Measurements from ENCODE around the gene MGAT4A. TPM values are rescaled to one million over a fixed set of nuclear protein-coding genes. Genes with fewer than 3 reads are reported as not detected.

MGAT4A gene
- total and polyA plus RNA-seq, 2 of the 13 experiments (the other 11 are each of a cell fraction or from before 2014, with no cell fraction given) = 47.2 to 90.9 TPM

DNA sequence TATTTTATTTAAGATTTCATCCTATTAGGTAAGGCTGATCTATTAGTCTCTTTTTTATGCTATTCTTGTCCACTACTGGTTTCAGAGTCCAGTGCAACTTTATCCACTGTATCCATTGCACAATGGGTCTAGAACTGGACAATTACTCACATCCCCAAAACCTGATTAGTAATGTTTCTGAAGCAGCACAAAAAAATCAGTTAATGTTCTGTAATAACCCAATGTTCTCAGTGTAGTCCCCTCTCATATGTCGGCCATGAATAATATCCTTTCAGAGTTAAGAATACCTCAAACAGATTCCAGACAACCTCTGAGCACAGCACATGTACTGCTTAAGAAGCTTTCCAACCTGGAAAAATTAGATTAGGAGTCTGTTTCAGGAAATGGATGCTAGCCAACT lies 29.7 kb downstream of the MGAT4A start:
- H3K79me2 ChIP-seq (ENCODE audit: insufficient read depth, low read length) = peaks cover 88% of the 10 kb centered on the region
- ATAC-seq (no peak), DNase-seq (ENCODE audit: low spot score) (no peak), FAIRE-seq (no peak)
- H3K4me2 ChIP-seq (ENCODE audit: low read depth, low read length) = peak overlapping the region; percentile 86
- H2AFZ ChIP-seq (ENCODE audit: low read length) = no peak overlapping the region
- POLR2A ChIA-PET = interaction anchor here (0.7 to 2.0 kb wide), 7 partner anchors 11 to 99 kb away, joined by 3 to 31 read pairs (median 17); partner anchors contain the start of gene MGAT4A
- WGBS (ENCODE audit: low lambda C conversion rate) = 100% methylated on average over 1 of the region's 1 CpG
- H3K9me3 ChIP-seq (ENCODE audit: low read length) = no peaks in the 10 kb centered on the region
- CTCF ChIA-PET (ENCODE audit: low intra/inter-chr PET ratio, low total read pairs) = no interaction called here
- intact Hi-C loops (cut with micrococcal nuclease; ENCODE audit: unreplicated experiment) = loop anchor here (10.0 kb wide), 1 partner anchor 56 kb away; no protein-coding TSS in a partner anchor
- H3K27me3 ChIP-seq (ENCODE audit: control insufficient read depth in 1 of 2, insufficient read depth in 2 of 2, low read length in 2 of 2) = no peaks in the 10 kb centered on the region
- peaks cover 2 to 5% of the 10 kb centered on the region in 2 experiments; a peak in 2 of 5 replicates for H3K36me3 ChIP-seq (replicated peaks in 1 of 2; ENCODE audit: control insufficient read depth in 1 of 2, insufficient read depth in 2 of 2, low read length in 2 of 2)
- H3K9ac ChIP-seq (ENCODE audit: insufficient read depth, low read depth, low read length) = peak overlapping the region; percentile 52; the same call in 1 of the 2 replicates
- in situ Hi-C loops (cut with HindIII; ENCODE audit: extremely low pct_ligation_motif_present, low pct_unique_long_range_greater_than_20kb) = no loop called here
- H3K4me3 ChIP-seq (replicated peaks in 1 of 3; ENCODE audit: insufficient read depth in 1 of 3, low read depth in 2 of 3, low read length in 3 of 3) = no peak overlapping the region; a peak in 1 of 6 replicates
- H3K4me1 ChIP-seq (ENCODE audit: insufficient read depth, low read length) = peaks cover 63% of the 10 kb centered on the region
- peak overlapping the region; percentile 88 for H3K27ac ChIP-seq (ENCODE audit: extremely low read length, insufficient read depth, low read length)
- peaks cover 6% of the 10 kb centered on the region; the same call in 1 of the 2 replicates for H4K20me1 ChIP-seq (ENCODE audit: insufficient read depth, low read length)
- BruUV-seq (replicated peaks) = no TSS peak
- TF ChIP-seq HNRNPK (IDR thresholded peaks at IDR 0.05; ENCODE audit: low read depth, low read length, poor library complexity, severe bottlenecking) (no peak), POLR2AphosphoS5 (IDR thresholded peaks at IDR 0.05; ENCODE audit: low read depth, low read length) (no peak), ZBTB8A (CRISPR knock-in tag; IDR thresholded peaks at IDR 0.05; ENCODE audit: borderline replicate concordance, low read depth) (no peak), ZNF790 (CRISPR knock-in tag; IDR thresholded peaks at IDR 0.05; ENCODE audit: borderline replicate concordance) (no peak), ZNF670 (CRISPR knock-in tag; IDR thresholded peaks at IDR 0.05; ENCODE audit: borderline replicate concordance) (no peak), KDM5B (CRISPR knock-in tag; IDR thresholded peaks at IDR 0.05; ENCODE audit: borderline replicate concordance) (no peak), ONECUT2 (CRISPR knock-in tag; IDR thresholded peaks at IDR 0.05) (no peak), ZNF7 (CRISPR knock-in tag; IDR thresholded peaks at IDR 0.05) (no peak), SIX1 (CRISPR knock-in tag; IDR thresholded peaks at IDR 0.05; ENCODE audit: borderline replicate concordance) (no peak), ZNF547 (CRISPR knock-in tag; IDR thresholded peaks at IDR 0.05) (no peak), CEBPB (IDR thresholded peaks at IDR 0.05; ENCODE audit: borderline replicate concordance, low read depth, low read length) (peak; percentile 82), NKX3-1 (CRISPR knock-in tag; IDR thresholded peaks at IDR 0.05) (no peak), RCOR2 (CRISPR knock-in tag; IDR thresholded peaks at IDR 0.05) (no peak), ATRX (CRISPR knock-in tag; IDR thresholded peaks at IDR 0.05; ENCODE audit: borderline replicate concordance) (no peak)
- TF ChIP-seq, protein P1, sequence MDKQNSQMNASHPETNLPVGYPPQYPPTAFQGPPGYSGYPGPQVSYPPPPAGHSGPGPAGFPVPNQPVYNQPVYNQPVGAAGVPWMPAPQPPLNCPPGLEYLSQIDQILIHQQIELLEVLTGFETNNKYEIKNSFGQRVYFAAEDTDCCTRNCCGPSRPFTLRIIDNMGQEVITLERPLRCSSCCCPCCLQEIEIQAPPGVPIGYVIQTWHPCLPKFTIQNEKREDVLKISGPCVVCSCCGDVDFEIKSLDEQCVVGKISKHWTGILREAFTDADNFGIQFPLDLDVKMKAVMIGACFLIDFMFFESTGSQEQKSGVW (CRISPR knock-in tag; IDR thresholded peaks at IDR 0.05; ENCODE audit: borderline replicate concordance) = no peak
- TF ChIP-seq, protein P2, sequence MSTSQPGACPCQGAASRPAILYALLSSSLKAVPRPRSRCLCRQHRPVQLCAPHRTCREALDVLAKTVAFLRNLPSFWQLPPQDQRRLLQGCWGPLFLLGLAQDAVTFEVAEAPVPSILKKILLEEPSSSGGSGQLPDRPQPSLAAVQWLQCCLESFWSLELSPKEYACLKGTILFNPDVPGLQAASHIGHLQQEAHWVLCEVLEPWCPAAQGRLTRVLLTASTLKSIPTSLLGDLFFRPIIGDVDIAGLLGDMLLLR (CRISPR knock-in tag; IDR thresholded peaks at IDR 0.05) = no peak
- TF ChIP-seq, protein P3, sequence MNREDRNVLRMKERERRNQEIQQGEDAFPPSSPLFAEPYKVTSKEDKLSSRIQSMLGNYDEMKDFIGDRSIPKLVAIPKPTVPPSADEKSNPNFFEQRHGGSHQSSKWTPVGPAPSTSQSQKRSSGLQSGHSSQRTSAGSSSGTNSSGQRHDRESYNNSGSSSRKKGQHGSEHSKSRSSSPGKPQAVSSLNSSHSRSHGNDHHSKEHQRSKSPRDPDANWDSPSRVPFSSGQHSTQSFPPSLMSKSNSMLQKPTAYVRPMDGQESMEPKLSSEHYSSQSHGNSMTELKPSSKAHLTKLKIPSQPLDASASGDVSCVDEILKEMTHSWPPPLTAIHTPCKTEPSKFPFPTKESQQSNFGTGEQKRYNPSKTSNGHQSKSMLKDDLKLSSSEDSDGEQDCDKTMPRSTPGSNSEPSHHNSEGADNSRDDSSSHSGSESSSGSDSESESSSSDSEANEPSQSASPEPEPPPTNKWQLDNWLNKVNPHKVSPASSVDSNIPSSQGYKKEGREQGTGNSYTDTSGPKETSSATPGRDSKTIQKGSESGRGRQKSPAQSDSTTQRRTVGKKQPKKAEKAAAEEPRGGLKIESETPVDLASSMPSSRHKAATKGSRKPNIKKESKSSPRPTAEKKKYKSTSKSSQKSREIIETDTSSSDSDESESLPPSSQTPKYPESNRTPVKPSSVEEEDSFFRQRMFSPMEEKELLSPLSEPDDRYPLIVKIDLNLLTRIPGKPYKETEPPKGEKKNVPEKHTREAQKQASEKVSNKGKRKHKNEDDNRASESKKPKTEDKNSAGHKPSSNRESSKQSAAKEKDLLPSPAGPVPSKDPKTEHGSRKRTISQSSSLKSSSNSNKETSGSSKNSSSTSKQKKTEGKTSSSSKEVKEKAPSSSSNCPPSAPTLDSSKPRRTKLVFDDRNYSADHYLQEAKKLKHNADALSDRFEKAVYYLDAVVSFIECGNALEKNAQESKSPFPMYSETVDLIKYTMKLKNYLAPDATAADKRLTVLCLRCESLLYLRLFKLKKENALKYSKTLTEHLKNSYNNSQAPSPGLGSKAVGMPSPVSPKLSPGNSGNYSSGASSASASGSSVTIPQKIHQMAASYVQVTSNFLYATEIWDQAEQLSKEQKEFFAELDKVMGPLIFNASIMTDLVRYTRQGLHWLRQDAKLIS (CRISPR knock-in tag; IDR thresholded peaks at IDR 0.05) = no peak
- TF ChIP-seq, protein P4, sequence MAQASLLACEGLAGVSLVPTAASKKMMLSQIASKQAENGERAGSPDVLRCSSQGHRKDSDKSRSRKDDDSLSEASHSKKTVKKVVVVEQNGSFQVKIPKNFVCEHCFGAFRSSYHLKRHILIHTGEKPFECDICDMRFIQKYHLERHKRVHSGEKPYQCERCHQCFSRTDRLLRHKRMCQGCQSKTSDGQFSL (CRISPR knock-in tag; IDR thresholded peaks at IDR 0.05) = no peak
- TF ChIP-seq, protein P5, sequence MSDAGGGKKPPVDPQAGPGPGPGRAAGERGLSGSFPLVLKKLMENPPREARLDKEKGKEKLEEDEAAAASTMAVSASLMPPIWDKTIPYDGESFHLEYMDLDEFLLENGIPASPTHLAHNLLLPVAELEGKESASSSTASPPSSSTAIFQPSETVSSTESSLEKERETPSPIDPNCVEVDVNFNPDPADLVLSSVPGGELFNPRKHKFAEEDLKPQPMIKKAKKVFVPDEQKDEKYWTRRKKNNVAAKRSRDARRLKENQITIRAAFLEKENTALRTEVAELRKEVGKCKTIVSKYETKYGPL (CRISPR knock-in tag; IDR thresholded peaks at IDR 0.05) = 0 out of 2 replicates have a peak, but pooled peaks have one; percentile 23
